GM19240 (cell line): ENCODE data around the gene IWS1.
"Not testable (repeated sequence)": the region's sequence is repeated elsewhere in the genome, so short reads cannot be mapped to it uniquely, and the experiment has no call there.

Experiments
- DNase-seq: peaks from one replicate; pipeline ENCODE4 v3.0.0; 2011; ENCODE audit warnings: low spot score; ENCODE audit not compliant: insufficient read length

The IWS1 gene

DNA sequence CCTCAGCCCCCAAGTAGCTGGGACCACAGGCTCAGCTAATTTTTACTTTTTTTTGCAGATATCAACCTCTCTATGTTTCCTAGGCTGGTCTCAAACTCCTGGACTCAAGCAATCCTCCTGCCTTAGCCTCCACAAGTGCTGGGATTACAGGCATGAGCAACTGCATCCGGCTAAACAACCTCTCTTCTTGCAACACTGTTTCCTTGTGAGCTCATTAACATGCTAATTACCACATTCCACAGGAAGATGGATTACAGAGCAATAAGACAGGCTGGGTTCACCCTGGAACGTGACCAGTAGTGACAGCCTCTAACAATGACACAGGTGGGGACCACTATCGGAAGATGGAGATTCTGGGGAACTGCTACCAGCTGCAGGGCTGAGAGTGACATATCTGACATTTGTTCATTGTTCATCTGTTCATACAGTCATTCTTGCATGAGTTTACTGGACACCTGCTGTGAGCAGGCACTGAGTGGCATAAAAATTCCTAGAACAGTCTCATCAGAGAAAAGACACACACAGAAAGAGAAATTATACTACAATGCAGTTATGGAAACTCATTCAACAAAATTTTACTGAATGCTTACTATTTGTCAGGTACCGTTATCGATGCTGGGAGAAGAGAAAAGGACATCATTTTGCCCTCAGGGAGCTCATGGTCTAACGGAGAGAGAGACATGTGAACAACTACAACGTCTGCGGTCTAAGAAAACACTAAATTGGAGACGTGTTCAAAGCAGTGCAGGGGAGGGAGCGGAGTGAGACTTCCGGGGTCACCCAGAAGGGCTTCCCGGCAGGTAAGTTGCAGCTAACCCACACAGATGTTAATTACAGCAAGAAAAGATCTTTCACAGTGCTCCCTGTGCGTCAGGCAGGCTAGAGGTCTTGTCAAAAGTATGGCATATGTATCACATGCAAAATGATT, 70.5 kb downstream of the IWS1 start:
- DNase-seq = no peak

DNA sequence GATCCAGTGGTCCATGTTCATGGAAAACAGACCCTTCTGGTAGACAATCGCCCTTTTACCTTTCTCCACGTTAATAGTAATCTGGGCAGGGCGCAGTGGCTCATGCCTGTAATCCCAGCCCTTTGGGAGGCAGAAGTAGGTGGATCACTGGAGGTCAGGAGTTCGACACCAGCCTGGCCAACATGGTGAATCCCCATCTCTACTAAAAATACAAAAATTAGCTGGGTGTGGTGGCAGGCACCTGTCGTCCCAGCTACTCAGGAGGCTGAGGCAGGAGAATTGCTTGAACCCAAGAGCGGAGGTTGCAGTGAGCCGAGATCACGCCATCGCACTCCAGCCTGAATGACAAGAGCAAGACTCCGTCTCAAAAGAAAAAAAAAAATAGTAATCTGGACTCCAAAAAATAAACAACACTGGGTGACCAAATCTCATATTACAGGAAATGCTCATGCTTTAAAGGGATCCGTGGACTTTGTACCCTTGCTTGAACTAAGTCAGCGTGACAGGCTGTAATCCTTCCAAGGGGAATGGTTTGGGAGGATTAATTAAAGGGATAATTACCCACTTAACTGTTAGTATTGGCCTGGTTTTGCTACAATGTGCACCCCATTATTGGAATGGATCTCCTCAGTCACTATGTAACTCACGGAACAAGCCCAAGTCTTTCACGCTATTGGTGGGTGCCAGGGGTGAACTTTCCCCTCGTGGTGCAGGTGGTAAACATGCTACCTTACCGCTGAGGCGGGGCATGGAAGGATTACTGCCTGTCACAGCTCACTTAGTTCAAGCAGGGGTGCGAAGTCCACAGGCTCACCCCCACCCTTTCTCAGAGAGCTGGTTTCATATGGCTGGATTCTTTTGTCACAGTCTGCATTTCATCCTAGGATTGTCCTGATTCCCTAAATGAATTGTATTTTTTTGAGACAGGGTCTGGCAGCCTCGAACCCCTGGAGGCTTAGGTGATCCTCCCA, 71.4 kb downstream of the IWS1 start:
- DNase-seq = no peak

DNA sequence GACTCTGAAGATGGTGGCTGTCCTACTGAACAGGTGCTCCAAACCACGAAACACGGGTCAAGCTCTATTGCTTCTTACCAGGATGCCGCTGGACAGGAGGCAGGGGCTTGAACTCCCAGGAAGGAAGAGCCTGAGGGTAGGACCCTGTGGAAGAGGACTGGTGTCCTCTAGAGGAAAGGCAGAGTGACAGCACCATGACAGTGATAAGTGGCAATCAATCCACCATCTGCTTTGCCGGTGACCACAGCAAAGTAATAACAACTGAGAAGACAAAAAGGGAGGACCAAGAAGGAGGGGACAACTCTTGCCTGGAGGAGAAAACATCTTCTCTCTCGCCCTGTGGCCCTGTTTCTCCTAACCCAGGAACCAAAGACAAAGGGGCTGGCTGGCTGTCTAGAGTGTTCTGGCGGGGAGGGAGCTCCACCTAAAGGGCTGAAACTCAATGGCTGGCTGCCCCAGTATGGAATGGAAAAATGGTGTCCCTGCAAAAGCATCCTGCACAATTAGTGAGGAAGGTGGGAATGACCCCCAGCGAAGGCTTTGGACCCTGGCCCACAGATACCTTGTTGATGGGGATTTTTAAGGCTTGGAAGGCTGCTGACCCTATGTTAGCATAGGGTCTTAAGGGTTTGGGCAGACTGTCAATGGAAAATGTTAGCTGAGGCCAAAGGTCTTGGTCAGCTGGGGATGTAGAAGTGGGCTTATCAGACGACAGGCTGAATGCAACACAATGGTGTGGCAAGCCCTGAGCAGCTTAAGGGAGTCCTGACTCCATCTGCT, 72.7 kb downstream of the IWS1 start:
- peak; percentile 5 for DNase-seq

DNA sequence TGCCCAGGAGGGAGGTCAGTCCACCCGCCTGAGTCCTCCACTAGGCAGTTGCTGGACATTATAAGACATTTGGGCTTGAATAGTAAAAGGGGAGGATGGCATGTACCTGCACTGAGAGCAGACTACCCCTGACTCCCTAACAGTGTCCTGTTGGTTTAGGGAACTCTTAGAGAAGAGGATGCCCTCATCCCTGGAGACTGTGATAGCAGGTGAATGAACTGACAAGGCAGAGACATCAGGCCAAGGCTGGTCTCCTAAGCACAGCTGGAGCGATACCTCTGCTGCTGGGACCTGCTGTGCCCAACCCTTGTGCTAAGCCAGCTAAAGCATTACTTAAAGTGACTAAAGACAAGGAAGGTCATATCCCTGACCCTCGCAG, 73.3 kb downstream of the IWS1 start:
- no peak for DNase-seq

DNA sequence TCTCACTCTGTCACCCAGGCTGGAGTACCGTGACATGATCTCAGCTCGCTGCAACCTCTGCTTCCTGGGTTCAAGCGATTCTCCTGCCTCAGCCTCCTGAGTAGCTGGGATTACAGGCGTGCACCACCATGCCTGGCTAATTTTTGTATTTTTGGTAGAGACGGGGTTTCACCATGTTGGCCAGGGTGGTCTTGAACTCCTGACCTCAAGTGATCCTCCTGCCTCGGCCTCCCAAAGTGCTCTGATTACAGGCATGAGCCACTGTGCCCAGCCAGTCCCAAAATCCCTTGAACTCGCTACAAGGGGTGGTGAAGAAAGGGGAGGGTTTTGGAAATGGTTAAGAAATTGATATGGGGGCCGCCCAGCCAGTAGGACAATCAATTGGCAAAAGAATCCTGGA, 73.9 kb downstream of the IWS1 start:
- DNase-seq = not testable (repeated sequence)

DNA sequence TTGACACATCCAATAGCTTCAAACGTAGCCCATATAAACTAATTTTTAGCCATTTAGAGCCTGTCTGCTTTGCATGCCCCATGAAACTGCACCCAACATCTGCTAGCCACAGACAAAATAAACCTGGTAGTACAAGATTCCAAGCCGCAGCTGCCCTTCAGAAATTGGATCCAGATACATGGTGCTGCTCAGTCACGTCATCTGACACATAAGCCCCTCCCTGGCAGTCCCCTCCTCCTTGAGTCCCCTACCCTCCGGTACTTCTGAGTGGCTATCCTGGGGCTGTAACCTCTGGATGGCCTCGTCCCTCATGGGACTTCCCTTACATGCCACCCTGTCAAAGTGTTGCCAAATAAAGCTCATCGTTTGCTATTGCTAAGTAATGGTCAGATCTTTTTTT, 74.3 kb downstream of the IWS1 start:
- no peak for DNase-seq

DNA sequence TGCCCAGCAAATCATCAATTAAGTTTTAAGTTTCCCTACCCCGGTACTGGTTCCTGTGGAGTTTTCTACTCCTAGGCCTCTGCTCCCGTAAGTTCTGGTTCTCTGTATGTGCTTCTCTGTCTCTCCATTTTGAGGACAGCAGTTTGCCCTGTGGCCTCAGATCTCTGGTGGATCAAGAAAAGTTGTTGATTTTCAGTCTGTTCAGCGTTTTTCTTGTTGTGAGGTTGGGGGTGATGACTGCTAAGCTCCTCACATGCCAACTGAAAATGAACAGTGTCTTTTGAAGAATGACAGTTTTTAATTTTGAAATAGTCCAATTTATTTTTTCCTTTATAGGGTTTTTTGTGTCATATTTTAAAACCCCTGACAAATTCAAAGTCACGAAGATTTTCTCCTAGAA, 76.4 kb downstream of the IWS1 start:
- DNase-seq = no peak

DNA sequence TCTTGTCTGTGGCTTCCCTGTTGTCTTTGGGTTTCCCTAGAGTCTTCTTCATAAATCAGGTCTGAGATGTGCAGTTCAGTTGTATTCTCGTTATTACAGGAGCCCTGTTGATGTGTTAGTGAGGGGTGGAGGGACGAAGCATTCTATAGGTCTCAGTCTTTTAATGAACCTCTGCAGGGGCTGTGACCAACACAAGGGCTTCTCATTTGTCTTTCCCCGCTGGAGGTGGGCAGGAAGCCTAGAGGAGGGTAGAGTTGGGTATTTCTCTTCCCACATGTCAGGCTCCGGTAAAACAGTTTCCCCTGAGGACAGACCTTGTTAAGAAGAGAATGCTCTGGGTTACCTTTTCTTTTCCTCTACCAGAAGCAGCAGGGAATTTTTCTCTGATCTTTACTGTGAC, 76.9 kb downstream of the IWS1 start:
- DNase-seq = no peak

DNA sequence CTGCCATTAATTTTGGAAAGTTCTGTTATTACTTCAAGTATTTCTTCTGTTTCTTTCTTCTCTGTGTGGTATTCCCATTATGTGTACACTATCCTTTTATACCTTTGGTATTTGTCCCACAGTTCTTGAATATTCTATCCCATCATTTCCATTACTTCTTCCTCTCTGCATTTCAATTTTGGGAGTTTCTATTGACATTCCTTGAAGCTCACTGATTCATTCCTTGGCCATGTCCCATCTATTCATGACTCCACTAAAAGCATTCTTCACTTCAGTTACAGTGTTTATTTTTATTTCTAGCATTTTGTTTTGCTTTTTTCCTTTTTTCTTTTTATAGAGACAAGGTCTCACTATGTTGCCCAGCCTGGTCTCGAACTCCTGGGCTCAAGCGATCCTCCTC, 77.8 kb downstream of the IWS1 start:
- no peak for DNase-seq

DNA sequence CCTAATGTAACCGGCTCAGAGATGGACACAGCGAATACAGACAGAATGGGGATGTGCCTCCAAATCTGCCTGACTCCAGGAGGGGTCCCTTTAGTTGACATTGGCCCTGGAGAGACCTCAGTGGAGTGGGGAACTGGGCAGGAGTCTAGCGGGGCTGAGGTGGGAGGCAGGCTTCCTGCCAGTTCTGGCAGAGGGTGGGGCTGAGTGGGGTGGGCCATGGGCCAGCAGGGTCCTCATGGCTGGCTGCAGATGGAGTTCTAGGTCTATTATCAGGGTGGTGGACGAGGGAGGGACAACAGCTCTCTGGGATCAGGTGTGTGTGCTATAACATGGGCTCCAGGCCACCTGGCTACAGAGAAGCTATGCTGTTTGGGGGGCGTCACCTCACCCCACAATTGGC, 86.9 kb downstream of the IWS1 start:
- DNase-seq = no peak

DNA sequence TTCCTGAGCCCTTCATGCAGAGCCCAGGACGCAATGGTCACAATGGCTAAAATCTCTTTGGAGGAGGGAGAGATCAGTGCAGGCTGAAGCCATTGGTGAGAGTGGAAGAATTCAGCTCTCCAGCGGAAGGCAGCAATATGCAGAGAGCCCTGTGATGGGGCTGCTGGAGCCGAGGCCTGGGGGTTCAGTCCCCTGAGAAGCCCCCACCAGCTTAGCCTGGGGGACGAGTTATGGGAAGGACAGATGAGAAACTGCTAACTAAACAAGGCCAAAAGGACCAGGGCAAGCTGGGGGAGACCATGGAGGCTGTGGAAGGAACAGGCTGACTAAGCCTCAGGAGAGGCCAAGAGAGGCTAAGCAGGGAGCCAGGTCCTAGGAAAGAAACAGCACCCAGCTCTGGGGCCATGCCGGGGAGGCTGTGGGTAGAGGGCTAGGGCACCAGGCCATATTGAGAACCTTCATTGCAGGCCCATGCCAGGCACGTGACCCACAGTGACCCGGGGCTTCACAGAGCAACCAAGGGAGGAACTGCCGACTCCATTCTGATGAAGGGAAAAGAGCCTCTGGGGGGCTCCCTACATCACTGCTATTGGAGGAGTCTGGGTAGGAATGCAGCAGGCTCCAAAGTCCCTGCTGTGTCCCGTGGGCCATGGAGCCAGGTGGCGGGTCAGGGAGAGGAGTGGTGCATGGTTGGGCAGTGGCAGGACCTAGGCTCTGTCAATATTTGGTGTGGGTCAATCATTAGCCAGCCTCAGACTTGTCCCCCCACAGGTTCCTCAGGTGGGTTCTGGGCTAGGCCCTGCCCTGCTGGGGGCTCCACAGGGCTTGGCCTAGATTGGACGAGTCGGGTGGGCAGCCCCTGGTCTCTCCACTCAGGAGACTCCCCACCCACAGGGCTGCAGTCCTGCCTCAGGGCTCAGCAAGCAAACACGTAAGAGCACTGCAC, 88.2 kb downstream of the IWS1 start:
- no peak for DNase-seq

DNA sequence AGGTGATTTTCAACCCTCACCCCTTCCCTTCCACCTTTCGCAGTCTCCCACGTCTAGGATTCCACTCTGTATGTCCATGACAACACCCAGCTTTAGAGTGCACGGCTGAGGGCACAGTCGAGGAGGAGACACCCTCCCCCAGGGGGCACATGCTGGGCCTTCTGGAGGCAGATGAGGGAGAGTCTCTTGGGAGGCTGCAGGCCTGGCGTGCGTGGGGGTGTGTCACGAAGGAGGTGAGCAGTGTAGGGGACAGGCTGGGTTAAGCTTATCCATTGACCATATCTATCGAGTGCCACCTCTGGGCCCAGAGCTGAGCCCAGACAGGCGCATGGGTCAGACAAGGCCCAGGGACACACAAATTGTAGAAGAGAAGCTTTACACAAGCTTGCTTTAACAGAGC, 89.2 kb downstream of the IWS1 start:
- DNase-seq = no peak

DNA sequence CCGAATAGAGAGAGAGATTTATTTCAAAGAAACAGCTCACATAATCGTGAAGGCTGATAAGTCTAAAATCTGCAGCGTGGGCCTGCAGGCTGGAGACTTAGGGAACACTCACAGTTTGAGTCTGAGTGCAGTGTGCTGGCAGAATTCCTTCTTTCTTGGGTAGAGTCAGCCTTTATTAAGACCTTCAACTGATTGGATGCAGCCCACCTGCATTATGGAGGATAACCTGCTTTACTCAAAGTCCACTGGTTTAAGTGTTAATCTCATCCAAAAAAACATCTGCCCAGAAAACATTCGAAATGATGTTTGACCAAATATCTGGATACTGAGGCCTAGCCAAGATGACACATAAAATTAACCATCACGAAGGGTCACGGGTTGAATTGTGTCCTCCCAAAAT, 91.8 kb downstream of the IWS1 start:
- no peak for DNase-seq

DNA sequence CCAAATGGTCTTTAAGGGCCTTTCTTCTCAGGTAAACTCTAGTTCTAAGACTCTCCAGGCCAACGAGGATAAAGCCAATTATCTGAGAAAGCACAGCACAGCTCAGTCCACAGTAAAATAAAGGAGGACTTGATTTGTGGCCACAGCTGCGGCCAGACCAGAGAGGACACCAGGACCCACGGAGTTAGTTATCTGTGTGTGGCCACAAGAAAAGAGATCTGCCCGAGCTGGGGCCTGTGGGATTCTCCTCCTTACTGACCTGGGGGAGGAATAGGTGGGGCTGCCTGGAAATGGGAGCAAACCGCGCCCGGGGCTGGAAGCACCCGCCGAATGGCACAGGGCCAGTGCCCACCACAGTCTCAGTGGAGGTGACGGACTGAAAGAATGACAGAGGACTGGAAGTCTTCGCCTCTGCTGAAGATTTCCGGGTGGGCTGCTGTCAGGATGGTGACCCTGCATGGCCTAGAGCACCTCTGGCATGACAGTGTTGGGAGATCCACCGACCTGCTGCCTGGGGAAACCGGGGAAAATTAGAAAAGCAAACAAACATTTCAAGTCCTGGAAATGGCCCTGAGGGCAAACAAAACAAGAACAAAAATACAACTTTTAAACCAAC, 94.8 kb downstream of the IWS1 start:
- no peak for DNase-seq
